Neutrophil (primary cell): ENCODE data around the gene ZNF362.

ENCODE experiments used
- H3K27ac ChIP-seq: fragments of 200-600 bp; sonication (generic); 2 replicates; pipeline ENCODE4 v1.5.1; 2016; ENCODE audit warnings: mild to moderate bottlenecking, moderate library complexity
- H3K27me3 ChIP-seq: fragments of 200-600 bp; sonication (generic); 2 replicates; pipeline ENCODE4 v1.6.0; 2016; ENCODE audit warnings: mild to moderate bottlenecking
- H3K36me3 ChIP-seq: fragments of 200-600 bp; sonication (generic); 2 replicates; pipeline ENCODE4 v1.5.1; 2017
- H3K4me1 ChIP-seq, 2 experiments: fragments of 200-600 bp in 1 of 2; sonication (generic) in 1 of 2; 1 replicate in 1 of 2; 2 replicates in 1 of 2; pipeline versions ENCODE4 v1.5.1 to v1.6.1; 2013 to 2016; ENCODE audit warnings: low read depth in 1 of 2, low read length in 1 of 2, mild to moderate bottlenecking in 1 of 2, moderate library complexity in 1 of 2; ENCODE audit not compliant: control insufficient read depth in 1 of 2, insufficient read depth in 1 of 2
- H3K4me3 ChIP-seq, 2 experiments: fragments of 200-600 bp in 1 of 2; sonication (generic) in 1 of 2; 1 replicate in 1 of 2; 2 replicates in 1 of 2; pipeline ENCODE4 v1.5.1; 2013 to 2016; ENCODE audit warnings: low read depth in 1 of 2, low read length in 1 of 2, mild to moderate bottlenecking in 1 of 2, moderate library complexity in 1 of 2
- H3K9me3 ChIP-seq: fragments of 200-600 bp; sonication (generic); 2 replicates; pipeline ENCODE4 v1.5.1; 2016
- CTCF ChIP-seq: fragments of 200-600 bp; sonication (generic); IDR thresholded peaks from 2 replicates; pipeline ENCODE4 v1.5.1; 2016; ENCODE audit warnings: antibody characterized with exemption

ZNF362 gene

GRCh38 chr1:33348676-33349080 is 92.4 kb downstream of the ZNF362 start:
- no peaks in the 10 kb centered on the region for H3K27me3 ChIP-seq
- H3K27ac ChIP-seq, result peak overlapping the region; percentile 98
- no peaks in the 10 kb centered on the region for H3K9me3 ChIP-seq
- H3K4me3 ChIP-seq, result peak overlapping the region; percentile 73 to 91
- H3K4me1 ChIP-seq, result peaks cover 62% of the 10 kb centered on the region in 2 experiments
- H3K36me3 ChIP-seq, result peaks cover 28% of the 10 kb centered on the region
- no peak for TF ChIP-seq CTCF

- H3K9me3 ChIP-seq, result no peaks in the 10 kb centered on the region
- no peaks in the 10 kb centered on the region for H3K27me3 ChIP-seq
- H3K4me3 ChIP-seq, result peak overlapping the region; percentile 73 to 91
- H3K4me1 ChIP-seq, result peaks cover 57% of the 10 kb centered on the region in 2 experiments
- H3K36me3 ChIP-seq, result peaks cover 25% of the 10 kb centered on the region
- peak overlapping the region; percentile 98 for H3K27ac ChIP-seq
- TF ChIP-seq CTCF, result peak; percentile 13
These were observed 92.9 kb downstream of the ZNF362 start for GRCh38 chr1:33349081-33349759.

- Histone ChIP-seq H3K27ac (peak overlapping the region; percentile 98), H3K9me3 (no peaks in the 10 kb centered on the region), H3K4me1 (peaks cover 49% of the 10 kb centered on the region in 2 experiments), H3K27me3 (no peaks in the 10 kb centered on the region), H3K36me3 (peaks cover 20% of the 10 kb centered on the region), H3K4me3 (peak overlapping the region; percentile 69 to 91)
- TF ChIP-seq CTCF, result peak; percentile 23
These were observed 93.7 kb downstream of the ZNF362 start for GRCh38 chr1:33349778-33350610.
